SK-N-DZ (cell line): ENCODE results near the gene FAM222A.
A peak's percentile ranks its signal among the peaks of the same experiment; 100 is the strongest.

Source experiments
- DNase-seq: peaks from one replicate; pipeline ENCODE4 v3.0.0-alpha.2; 2015; ENCODE audit warnings: low spot score

The FAM222A gene

DNA sequence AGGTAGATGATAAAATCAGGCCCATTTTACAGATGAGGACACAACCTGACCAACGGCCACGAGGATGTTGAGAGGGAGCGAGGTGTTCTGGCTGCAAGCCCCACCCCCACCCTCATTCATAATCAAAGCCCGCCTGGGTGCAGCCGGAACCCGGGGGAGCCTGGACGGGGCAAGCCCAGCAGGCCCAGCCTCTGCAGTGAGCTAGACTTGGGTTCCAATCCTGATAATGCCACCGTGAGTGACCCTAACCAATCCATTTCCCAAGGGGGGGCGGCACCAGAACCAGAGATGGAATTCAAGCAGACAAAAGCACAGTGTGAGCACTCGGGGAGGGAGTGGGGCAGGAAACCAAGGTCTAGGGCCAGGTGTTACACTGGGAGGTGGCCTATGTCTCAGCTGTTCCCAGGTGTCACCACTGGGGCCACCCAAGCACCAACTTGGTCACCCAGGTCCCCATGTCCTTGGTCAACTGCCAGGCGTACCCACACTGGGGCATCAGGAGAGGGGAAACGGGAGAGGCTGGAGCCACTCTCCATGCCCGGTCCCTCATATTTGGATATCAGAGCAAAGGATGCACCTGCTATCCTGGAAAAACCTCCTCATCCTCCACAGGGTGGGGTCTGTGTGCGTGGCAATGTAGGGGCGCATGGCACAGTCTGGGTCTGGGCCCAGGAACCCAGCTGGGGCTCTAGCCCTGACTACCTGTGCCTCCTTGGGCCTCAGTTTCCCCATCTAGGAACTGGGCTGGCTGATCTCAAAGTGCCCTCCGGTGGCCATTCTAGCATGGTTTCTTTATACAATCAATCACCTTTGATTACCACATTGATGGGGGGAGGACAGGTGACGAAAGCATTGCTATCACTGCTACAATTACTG is 58.4 kb downstream of the FAM222A start:
- no peak for DNase-seq

DNA sequence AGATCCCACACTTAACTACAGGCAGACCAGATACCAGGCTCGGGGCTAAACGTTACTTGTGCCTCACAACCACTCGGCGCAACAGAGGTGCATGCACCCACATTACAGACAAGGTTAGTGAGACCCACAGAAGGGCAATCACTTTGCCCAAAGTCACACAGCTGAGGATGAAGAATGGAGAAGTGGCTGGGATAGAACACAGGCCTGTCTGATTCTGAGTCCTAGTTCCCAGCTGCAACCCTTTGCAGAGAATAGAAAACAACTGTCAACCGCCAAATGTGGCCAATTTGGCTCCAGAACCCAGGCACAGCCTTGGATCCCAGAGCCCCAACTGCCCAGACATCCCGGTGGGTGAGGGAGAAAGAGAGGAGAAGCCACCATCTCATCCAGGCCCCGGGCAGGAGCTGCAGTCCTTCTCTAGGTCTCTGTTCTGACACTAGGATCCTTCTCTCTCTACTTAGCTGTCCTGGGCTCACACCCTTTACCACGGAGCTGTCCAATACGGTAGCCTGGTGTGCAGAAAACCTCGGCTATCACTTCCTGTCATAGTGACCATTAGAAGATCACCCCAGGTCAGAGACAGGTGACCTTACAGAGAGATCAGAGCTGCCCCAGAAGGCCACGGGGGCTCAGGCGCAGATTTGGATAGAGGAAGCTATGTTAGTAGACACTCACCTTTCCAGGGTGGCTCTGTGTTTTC is 59.1 kb downstream of the FAM222A start:
- DNase-seq: no peak

DNA sequence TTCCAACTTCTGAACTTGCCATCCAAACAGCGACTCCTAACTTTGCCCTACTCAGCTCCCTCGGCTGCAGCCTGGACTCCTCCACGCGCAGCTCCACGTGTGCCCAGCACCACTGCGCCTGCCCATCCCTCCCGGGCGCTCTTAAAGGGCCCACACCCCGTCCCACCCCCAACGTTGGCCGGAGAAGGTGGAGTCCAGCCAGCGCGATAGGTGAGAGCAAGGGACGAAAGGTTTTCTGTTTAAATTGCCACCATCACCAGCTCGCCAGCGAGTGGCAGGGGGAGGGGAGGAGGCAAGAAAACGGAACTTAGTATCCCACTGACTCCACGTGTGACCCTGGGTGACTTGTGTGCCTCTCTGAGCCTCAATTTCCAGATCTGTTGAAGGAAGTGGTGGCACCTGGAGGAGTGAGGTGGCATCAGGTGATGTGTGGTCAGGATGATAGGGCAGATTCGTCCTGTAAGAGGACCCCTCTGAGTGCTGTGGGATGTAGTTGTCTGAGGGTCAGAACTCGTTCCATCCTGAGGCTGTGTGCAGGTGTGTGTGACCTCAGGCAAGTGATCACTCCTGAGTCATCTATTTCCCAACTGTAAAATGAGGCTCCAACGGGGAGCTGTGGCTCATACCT is 59.9 kb downstream of the FAM222A start:
- DNase-seq: no peak

DNA sequence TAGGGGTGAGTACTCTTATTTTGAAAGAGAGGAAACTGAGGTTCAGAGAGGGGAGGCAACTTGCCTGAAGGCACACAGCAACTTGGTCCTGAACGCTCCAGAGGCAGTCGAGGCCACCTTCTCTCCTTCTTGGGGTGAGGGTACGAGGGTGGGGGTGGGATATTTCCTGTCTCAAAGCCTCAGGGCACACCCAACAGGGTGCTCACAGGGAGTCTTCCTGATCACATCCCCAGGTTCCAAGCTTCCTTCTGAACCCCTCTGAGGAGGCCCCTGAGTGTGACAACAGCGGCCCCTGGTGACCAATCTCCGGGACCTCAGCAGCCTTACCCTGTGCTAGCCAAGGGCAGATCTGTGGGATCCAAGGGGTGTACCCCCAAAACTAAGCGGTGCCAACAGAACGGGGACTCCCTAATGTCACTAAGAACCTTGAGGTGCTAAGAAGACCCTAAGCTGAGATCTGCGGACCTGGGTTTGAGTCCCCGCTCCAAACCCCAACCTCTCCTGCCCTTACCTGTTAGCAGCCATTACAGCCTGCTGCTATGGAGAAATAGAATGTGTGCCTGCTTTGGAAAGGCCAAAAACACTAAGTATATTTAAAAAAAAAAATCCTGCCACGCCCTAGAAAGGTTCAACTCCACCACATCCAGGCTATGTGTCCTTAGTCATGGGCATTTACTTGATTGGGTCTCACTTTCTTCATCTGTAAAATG is 61.7 kb downstream of the FAM222A start:
- DNase-seq: peak; percentile 69

- no peak for DNase-seq
Observed at GRCh38 chr12:109776624-109777023, 63.0 kb downstream of the FAM222A start.

GRCh38 chr12:109777544-109777943 is 63.9 kb downstream of the FAM222A start:
- DNase-seq: peak; percentile 83

GRCh38 chr12:109778684-109779083 is 65.1 kb downstream of the FAM222A start:
- DNase-seq: no peak

GRCh38 chr12:109779382-109779781 is 65.8 kb downstream of the FAM222A start:
- DNase-seq: peak; percentile 60

DNA sequence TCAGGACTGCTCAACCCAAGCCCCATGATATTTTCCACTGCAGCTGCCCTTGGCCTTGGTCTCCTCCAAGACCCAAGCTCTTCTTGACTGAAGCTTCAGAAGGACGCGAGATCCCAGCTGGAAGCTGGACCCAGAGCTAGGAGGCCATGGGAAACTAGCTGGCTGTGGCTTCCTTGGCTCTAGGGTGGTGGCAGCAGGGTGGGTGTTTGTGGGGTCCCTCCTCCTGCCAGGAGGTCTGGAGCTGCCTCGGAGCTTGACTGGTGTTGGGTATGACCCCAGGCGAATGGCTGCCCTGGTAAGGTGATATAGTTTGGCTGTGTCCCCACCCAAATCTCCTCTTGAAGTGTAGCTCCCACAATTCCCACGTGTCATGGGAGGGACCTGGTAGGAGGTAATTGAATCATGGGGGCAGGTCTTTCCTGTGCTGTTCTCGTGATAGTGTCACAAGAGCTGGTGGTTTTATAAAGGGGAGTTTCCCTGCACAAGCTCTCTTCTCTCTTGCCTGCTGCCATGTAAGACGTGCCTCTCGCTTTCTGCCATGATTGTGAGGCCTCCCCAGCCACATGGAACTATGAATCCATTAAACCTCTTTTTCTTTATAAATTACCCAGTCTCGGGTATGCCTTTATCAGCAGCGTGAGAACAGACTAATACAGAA is 68.2 kb downstream of the FAM222A start:
- DNase-seq: no peak

DNA sequence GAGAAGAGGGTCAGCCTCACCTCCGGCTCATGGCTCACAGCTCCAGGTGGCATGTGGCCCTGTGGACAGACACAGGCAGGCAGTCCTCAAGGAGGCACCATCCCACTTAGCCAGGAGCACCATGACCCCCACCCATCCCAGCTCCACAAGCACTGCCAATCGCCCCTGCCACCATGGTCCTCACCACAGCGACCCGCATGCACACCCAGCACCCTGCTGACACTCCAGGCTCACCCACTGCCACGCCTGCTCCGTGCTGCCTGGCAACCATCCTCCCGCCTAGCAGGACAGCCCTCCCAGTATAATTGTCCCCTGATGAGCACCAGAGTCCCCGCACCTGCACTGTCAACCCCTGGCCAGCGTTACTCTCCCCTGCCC is 68.7 kb downstream of the FAM222A start:
- DNase-seq: no peak

DNA sequence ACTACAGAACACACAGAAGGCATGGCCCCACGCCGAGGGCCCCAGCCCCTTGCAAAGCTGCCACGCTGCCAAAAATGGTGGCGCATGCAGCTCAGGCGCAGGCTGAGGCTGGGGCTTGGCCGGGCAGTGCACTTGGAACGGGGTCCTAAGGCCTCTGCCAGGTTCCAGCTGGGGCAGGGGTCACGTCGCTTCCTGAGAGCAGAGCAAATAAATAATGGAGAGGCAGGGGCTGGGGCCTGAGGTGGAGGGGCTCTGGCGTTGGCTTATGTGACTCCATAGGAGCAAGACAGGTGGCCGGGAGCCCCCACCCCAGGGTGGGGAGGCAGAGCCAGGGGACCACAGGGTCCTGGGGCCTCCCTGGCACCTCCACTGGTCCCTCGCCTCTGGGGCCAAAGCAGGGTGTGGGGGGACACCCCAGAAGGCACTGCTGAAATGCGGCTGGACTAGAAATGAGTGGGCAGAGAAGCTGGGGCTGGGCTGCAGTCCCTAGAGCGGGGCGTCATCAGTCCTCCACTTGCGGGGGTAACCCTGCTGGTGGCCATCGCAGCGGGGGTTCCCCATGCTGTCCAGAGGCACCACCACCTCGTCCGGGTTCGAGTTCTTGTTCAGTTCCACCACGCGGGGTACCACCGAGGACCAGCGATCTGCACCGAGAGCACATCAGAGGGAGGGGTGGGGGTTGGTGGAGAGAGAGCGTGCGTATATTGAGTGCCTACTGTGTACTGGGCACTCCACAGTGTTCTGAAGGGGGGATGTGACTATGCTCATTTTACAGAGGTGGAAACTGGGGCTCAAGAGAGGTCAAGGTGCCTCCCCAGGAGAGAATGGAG is 69.7 kb downstream of the FAM222A start:
- no peak for DNase-seq

GRCh38 chr12:109783965-109784244 is 70.3 kb downstream of the FAM222A start:
- no peak for DNase-seq

DNA sequence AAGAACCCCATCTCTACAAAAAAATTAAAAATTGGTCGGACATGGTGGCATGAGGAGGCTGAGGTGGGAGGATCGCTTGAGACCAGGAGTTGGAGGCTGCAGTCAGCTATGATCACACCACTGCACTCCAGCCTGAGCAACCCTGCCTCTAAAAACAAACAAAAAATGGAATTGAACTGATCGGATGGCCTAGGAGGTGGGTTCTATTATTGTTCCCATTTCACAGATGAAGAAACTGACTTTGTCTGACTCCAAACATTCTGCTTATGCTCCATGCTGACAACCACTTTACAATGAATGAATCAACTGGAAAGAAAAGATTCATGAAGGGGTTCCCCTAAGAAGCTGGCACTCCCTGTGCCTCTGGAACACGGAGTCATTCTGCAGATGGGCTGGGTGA is 72.2 kb downstream of the FAM222A start:
- DNase-seq: no peak

- DNase-seq: no peak
Observed at GRCh38 chr12:109786799-109787198, 73.2 kb downstream of the FAM222A start.

GRCh38 chr12:109789526-109790048 is 76.0 kb downstream of the FAM222A start:
- no peak for DNase-seq

DNA sequence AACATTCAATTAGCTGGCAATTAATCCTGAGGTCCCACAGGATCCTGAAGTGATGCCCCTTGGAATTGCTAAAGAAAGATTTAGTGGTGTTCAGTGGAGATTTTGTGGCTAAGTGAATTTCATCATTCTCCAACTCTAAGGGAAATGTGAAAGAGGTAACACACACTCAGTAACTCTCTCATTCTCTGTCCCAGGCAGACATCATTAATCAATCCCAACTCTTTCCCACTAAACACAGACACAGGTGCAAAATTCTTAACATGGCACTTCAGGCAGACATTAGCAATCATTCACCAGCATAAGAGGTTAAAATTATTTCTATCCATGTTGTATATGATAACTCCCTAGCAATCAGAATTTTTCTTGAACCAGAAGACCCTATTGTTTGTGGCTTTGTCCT is 79.4 kb downstream of the FAM222A start:
- DNase-seq: no peak

- DNase-seq: no peak
Observed at GRCh38 chr12:109793411-109793810, 79.8 kb downstream of the FAM222A start.

GRCh38 chr12:109793826-109794501 is 80.3 kb downstream of the FAM222A start:
- no peak for DNase-seq

DNA sequence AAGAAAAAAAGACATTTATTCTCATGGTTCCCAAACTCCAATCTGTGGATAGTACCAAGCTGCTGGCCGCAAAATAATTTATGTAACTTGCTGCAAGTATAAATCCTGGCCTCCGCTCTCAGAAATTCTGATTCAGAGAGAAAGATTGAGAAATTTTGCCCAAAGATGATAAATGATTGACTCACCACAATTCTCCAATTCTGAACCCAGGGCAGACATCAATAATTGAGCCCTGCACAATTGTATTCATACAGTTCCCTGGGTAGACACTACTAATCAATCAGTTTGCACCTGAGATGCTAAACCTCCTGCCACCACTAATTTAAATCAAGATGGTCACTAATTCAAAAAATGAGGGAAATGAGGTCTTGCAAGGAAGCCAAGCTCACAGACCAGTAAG is 81.4 kb downstream of the FAM222A start:
- no peak for DNase-seq

DNA sequence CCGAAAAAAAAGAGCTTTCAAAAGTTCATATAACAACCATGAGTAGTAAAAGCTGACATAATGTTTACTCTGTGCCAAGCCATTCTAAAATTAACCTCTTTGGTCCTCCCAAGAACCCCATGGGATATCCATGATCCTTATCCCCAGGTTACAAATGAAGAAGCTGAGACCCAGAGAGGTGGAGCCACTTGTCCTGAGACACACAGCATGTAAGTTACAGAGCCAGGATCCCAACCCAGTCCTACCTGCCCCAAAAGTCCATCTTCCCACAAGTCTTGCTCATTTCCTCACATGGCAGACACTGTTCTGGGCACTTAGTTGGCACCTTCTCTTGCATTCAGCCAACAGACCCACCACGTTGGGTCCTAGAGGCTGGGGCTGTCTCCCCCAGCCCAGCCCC is 82.4 kb downstream of the FAM222A start:
- DNase-seq: no peak
